Heart left ventricle (tissue), 16 donors: ENCODE results near the gene LRRC27. TPM values are rescaled to one million over a fixed set of nuclear protein-coding genes. Genes with fewer than 3 reads are reported as not detected.

Source experiments
- ATAC-seq, 4 donors: fragments of 200-7000 bp; cut with Tn5 transposase; one replicate each; pipeline ENCODE4 v1.9.1; 2020 to 2022; ENCODE audit warnings: moderate library complexity in 4 of 4, mild to moderate bottlenecking in 3 of 4, moderate number of reproducible peaks in 1 of 4
- DNase-seq, 5 donors: peaks; one replicate each; pipeline ENCODE4 v3.0.0-alpha.2; 2020
- H3K27ac ChIP-seq, 12 donors: fragments of 200-600 bp; sonication (generic) in 4 of 12; one replicate each; pipeline versions ENCODE4 v1.5.0 to v1.8.0; 2016 to 2022; ENCODE audit warnings: mild to moderate bottlenecking in 2 of 12
- H3K27me3 ChIP-seq, 9 donors: fragments of 200-600 bp; sonication (generic) in 2 of 9; one replicate each; pipeline versions ENCODE4 v1.5.1 to v1.8.0; 2016 to 2022; ENCODE audit warnings: mild to moderate bottlenecking in 3 of 9
- H3K36me3 ChIP-seq, 9 donors: fragments of 200-600 bp; sonication (generic) in 2 of 9; one replicate each; pipeline versions ENCODE4 v1.5.0 to v1.8.0; 2018 to 2022; ENCODE audit warnings: mild to moderate bottlenecking in 2 of 9
- H3K4me1 ChIP-seq, 12 donors: fragments of 200-600 bp; sonication (generic) in 4 of 12; one replicate each; pipeline versions ENCODE4 v1.5.0 to v1.8.0; 2016 to 2022; ENCODE audit warnings: mild to moderate bottlenecking in 3 of 12
- H3K4me3 ChIP-seq, 12 donors: fragments of 200-600 bp; sonication (generic) in 4 of 12; one replicate each; pipeline versions ENCODE4 v1.5.0 to v1.8.0; 2017 to 2022; ENCODE audit warnings: mild to moderate bottlenecking in 9 of 12, moderate library complexity in 4 of 12
- H3K9me3 ChIP-seq, 12 donors: fragments of 200-600 bp; sonication (generic) in 4 of 12; one replicate each; pipeline versions ENCODE4 v1.5.0 to v1.8.0; 2016 to 2022; ENCODE audit warnings: mild to moderate bottlenecking in 1 of 12
- POLR2A ChIP-seq, 2 donors: fragments of 450-650 bp; IDR thresholded peaks; one replicate each; pipeline ENCODE4 v1.6.1; 2017; ENCODE audit warnings: antibody characterized with exemption in 2 of 2, mild to moderate bottlenecking in 2 of 2, moderate library complexity in 2 of 2
- WGBS, 4 donors: extraction: QIAGEN DNeasy Blood & Tissue Kit in 2 of 4; methylation state at CpG; one replicate each; pipeline versions ENCODE4 v1.1.5 to v1.1.7; 2013 to 2018; 5-methylcytosine and 5-hydroxymethylcytosine counted together
- intact Hi-C, 10 donors: fragments of 100-400 bp; cut with DNase I; formaldehyde crosslinking; loops; one replicate each; pipeline versions ENCODE4 v1.11.1 to v1.14.2; 2022
- polyA plus RNA-seq, 2 donors: library from polyadenylated mRNA; stranded (reverse); fragments of 200-250 nt; gene quantifications; one replicate each; pipeline ENCODE4 v1.2.3, GENCODE V29; 2013
- total RNA-seq, 9 donors: library from RNA; depleted of rRNA in 2 of 9; stranded (reverse); fragments of >200 nt in 2 of 9; fragmentation: NEBNext Ultra II Directional in 3 of 9; extraction: Animal tissue kit (Norgen Biotek cat#: 25700) in 3 of 9; gene quantifications; one replicate each; pipeline versions ENCODE4 v1.1.0 to v1.2.4, GENCODE V29; 2016 to 2023
- TF ChIP-seq, protein P1 (sequence below), 12 donors: fragments of 200-600 bp; sonication (generic) in 4 of 12; IDR thresholded peaks; one replicate each; pipeline versions ENCODE4 v1.5.0 to v1.8.0; 2018 to 2022; ENCODE audit warnings: antibody characterized with exemption in 12 of 12, mild to moderate bottlenecking in 5 of 12
- donor health status: ischemic (EF 13 %, LVEDD 7.1; RV severe dilation, severe dysfunction).
- donor health status: healthy with polysubstance abuse.
- donor health status: DM: no; HTN: yes; CAD: no.
- donor health status: DM: no; HTN: no; CAD: no.
- donor health status: ischemic (EF 25% LVEDD 6.9; RV normal size, moderate dysfunction).
- donor health status: ischemic (EF 25% LVEDD 5.7; RV mildly dilated, moderate dysfunction).
- donor health status: healthy.
- donor health status: DM: yes; HTN: yes; CAD: no.
- donor health status: ischemic (EF 35%, LVEDD 5.7; RV mildly dilated, moderate dysfunction).
- donor health status: nonischemic (EF 11% LVEDD 7.7; RV severe dilation, severe dysfunction).
- donor health status: DM: yes; HTN: yes; CAD: no.
- donor health status: PGD.
- donor health status: ischemic (EF 29% LVEDD 5.4; RV normal size, mild dysfunction).
- donor health status: nonischemic (EF 23%, LVEDD 6.1; RV moderate dilation, normal function).

The LRRC27 gene
- total and polyA plus RNA-seq, 11 donors: 2.6 to 8.9 (median 5.1) TPM

DNA sequence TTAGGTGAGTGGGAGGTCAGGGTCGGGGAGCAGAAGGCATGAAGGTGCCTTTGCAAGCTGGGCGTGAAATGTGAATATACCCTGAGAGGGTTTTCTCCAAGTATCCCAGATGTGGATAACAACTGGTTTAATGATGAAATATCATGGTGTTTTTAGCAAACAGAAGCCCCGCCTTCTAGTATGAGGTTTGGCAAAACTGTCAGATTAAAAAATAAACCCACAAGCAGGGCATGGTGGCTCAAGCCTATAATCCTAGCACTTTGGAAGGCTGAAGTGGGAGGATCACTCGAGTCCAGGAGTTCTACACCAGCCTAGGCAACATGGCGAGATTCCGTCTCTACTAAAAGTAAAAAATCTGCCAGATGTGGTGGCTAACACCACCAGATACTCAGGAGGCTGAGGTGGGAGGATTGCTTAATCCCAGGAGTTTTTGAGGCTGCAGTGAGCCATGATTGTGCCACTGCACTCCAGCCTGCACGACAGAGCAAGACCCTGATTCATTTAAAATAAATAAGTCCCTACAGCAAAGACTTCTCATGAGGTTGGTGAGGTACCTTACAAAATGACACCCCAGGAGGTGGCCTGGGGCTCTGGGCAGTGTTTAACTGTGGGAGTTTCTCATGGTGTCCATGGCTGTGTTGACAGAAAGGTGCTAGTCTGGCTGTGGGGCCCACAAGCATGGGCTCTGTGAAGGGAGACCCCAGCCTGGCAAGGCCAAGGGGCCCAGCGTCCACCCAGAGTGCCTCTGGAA, 58.4 kb downstream of the LRRC27 start:
- TF ChIP-seq, protein P1, sequence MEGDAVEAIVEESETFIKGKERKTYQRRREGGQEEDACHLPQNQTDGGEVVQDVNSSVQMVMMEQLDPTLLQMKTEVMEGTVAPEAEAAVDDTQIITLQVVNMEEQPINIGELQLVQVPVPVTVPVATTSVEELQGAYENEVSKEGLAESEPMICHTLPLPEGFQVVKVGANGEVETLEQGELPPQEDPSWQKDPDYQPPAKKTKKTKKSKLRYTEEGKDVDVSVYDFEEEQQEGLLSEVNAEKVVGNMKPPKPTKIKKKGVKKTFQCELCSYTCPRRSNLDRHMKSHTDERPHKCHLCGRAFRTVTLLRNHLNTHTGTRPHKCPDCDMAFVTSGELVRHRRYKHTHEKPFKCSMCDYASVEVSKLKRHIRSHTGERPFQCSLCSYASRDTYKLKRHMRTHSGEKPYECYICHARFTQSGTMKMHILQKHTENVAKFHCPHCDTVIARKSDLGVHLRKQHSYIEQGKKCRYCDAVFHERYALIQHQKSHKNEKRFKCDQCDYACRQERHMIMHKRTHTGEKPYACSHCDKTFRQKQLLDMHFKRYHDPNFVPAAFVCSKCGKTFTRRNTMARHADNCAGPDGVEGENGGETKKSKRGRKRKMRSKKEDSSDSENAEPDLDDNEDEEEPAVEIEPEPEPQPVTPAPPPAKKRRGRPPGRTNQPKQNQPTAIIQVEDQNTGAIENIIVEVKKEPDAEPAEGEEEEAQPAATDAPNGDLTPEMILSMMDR (IDR thresholded peaks at IDR 0.05): no peak
- no peak for TF ChIP-seq POLR2A (IDR thresholded peaks at IDR 0.05)
- WGBS, 4 donors: 82 to 90% (median 85%) methylated on average over 7 to 8 of the region's 8 CpGs
- Histone ChIP-seq H3K27ac (no peak overlapping the region), H3K4me1 (peaks cover 0 to 22% (median 7%) of the 10 kb centered on the region in 12 donors), H3K36me3 (no peaks in the 10 kb centered on the region), H3K27me3 (peaks cover 0 to 3% (median 0%) of the 10 kb centered on the region in 9 donors), H3K4me3 (no peak overlapping the region), H3K9me3 (no peaks in the 10 kb centered on the region)
- DNase-seq: peak in 1 of 5 donors; percentile 7
- intact Hi-C loops: loop anchor here in 5 of 10 donors (5.0 to 10.0 kb wide), 3 partner anchors 244 to 252 kb away; no protein-coding TSS in a partner anchor
- ATAC-seq: no peak

DNA sequence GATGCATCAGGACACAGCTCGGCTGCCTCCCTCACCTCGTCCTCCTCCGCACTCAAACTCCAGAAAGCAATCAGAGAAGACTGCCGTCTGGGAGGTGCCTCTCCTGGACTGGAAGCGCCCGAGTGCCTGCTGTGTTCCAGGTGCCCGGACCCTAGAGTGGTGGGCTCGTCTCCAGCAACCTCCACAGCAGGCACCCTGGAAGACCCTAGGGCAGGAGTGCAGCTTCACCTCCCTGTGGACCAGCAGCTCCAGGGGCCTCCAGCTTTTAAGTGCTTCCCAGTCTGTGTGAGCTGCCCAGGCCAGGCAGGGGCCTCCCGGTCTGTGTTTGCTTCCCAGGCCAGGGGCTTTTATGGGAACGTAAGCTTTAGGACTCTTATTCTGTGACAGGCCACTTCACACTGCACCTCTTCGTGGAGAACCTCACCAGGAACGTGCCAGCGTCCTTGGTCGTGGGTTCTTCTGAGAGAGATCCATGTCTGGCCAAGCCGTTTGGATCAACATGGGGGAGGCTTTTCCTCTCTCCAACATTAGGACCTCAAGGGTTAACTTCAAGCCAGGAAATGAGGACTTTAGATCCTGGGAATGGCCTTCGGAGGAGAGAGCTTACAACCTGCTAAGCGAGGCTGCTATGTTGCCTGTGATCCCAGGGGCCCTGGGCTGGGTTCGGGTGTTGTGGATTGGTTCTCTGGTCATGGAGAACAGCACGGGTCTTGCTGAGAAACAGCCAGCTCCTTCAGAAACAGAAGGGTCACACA, 59.1 kb downstream of the LRRC27 start:
- WGBS, 4 donors: 70 to 90% (median 78%) methylated on average over 12 to 19 of the region's 19 CpGs
- Histone ChIP-seq H3K36me3 (no peaks in the 10 kb centered on the region), H3K9me3 (no peaks in the 10 kb centered on the region), H3K27me3 (peaks cover 0 to 3% (median 0%) of the 10 kb centered on the region in 9 donors), H3K4me3 (no peak overlapping the region), H3K27ac (no peak overlapping the region), H3K4me1 (peaks cover 0 to 29% (median 14%) of the 10 kb centered on the region in 12 donors)
- TF ChIP-seq, protein P1 (IDR thresholded peaks at IDR 0.05): no peak
- ATAC-seq (no peak), DNase-seq (peak in 1 of 5 donors; percentile 30)
- intact Hi-C loops: loop anchor here in 5 of 10 donors (5.0 to 10.0 kb wide), 3 partner anchors 244 to 251 kb away; no protein-coding TSS in a partner anchor

DNA sequence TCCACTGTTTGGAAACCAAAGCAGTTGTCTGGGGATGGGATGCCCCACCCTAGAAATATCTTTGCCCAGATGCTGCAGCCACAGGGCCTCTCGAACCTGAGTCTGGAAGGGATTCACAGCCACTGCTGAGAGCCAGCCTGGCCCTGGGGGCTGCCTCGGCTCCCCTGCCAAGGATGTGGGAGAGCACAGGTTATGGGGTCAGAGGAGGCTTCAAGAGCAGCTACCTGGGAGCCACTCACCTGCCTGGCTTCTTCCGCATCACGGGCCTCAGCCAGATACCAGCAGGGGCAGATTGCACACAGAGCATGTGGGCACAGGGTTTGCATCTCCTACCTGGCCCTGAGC, 59.7 kb downstream of the LRRC27 start:
- no peak overlapping the region for H3K4me3 ChIP-seq
- H3K4me1 ChIP-seq: peaks cover 0 to 32% (median 14%) of the 10 kb centered on the region in 12 donors
- intact Hi-C loops: loop anchor here in 6 of 10 donors (2.0 to 10.0 kb wide), 5 partner anchors 59 to 251 kb away; no protein-coding TSS in a partner anchor
- DNase-seq (peak in 1 of 5 donors; percentile 33), ATAC-seq (no peak)
- peaks cover 0 to 3% (median 0%) of the 10 kb centered on the region in 9 donors for H3K27me3 ChIP-seq
- no peak overlapping the region for H3K27ac ChIP-seq
- 67 to 94% (median 80%) methylated on average over 1 to 4 of the region's 4 CpGs for WGBS, 4 donors
- H3K9me3 ChIP-seq: no peaks in the 10 kb centered on the region
- no peaks in the 10 kb centered on the region for H3K36me3 ChIP-seq
- no peak for TF ChIP-seq POLR2A (IDR thresholded peaks at IDR 0.05)
- TF ChIP-seq, protein P1 (IDR thresholded peaks at IDR 0.05): no peak
